H1 (cell line): ENCODE measurements around the gene MXRA7. TPM values are rescaled to one million over a fixed set of nuclear protein-coding genes. Genes with fewer than 3 reads are reported as not detected.

Experiments
- CTCF ChIA-PET: fragments of 300-600 bp; sonication (Branson Sonifier 250); formaldehyde crosslinking; loops from one replicate; lab custom pipeline; 2021; ENCODE audit not compliant: partially characterized antibody; lab: Charles Lee
- POLR2A ChIA-PET: fragments of 300-600 bp; sonication (Branson Sonifier 250); formaldehyde crosslinking; loops from one replicate; lab custom pipeline; 2021; ENCODE audit warnings: inconsistent platforms; ENCODE audit not compliant: partially characterized antibody; lab: Charles Lee
- DNase-seq, 2 experiments: peaks; one replicate each; pipeline versions ENCODE4 v3.0.0 to v3.0.0-alpha.2; 2010 to 2022; ENCODE audit warnings: low spot score in 2 of 2, low read depth in 1 of 2, mixed read lengths in 1 of 2
- FAIRE-seq: peaks from 2 replicates; lab custom pipeline; 2011; peaks lifted over from hg19 to GRCh38; lab: Jason Lieb, UNC
- H2AFZ ChIP-seq: 2 replicates; pipeline ENCODE4 v1.8.1; 2012; ENCODE audit warnings: low read length, inconsistent platforms
- H2AK5ac ChIP-seq: 2 replicates; pipeline ENCODE4 v1.6.1; 2013; ENCODE audit warnings: low read depth, low read length
- H2BK120ac ChIP-seq: replicated peaks from 2 replicates; pipeline ENCODE3; 2013; ENCODE audit warnings: low read depth, low read length, inconsistent platforms
- H2BK12ac ChIP-seq: 2 replicates; pipeline ENCODE4 v1.6.1; 2013; ENCODE audit warnings: low read depth, low read length
- H2BK15ac ChIP-seq: 2 replicates; pipeline ENCODE4 v1.6.1; 2013; ENCODE audit warnings: low read length
- H2BK20ac ChIP-seq: 2 replicates; pipeline ENCODE4 v1.6.1; 2013; ENCODE audit warnings: low read length
- H2BK5ac ChIP-seq: 2 replicates; pipeline ENCODE4 v1.6.1; 2013; ENCODE audit warnings: low read depth, low read length
- H3K14ac ChIP-seq: 2 replicates; pipeline ENCODE4 v1.6.1; 2013; ENCODE audit warnings: inconsistent platforms; ENCODE audit not compliant: insufficient read length
- H3K18ac ChIP-seq: 2 replicates; pipeline ENCODE4 v1.6.1; 2013; ENCODE audit warnings: low read length; ENCODE audit errors: extremely low read depth
- H3K23ac ChIP-seq: 2 replicates; pipeline ENCODE4 v1.6.1; 2013; ENCODE audit warnings: inconsistent platforms; ENCODE audit not compliant: insufficient read length
- H3K23me2 ChIP-seq: 2 replicates; pipeline ENCODE4 v1.6.1; 2013; ENCODE audit warnings: low read depth, low read length
- H3K27ac ChIP-seq: 2 replicates; pipeline ENCODE4 v1.6.1; 2011; ENCODE audit warnings: low read depth, low read length, inconsistent platforms
- H3K27me3 ChIP-seq, 4 experiments: replicated peaks in 1 of 4; 1 replicate in 1 of 4; 2 replicates in 3 of 4; pipeline versions ENCODE4 v1.6.1 to v1.8.1; 2011 to 2013; ENCODE audit warnings: low read length in 3 of 4, mild to moderate bottlenecking in 3 of 4, inconsistent platforms in 2 of 4, mixed read lengths in 2 of 4, moderate library complexity in 1 of 4; ENCODE audit not compliant: control insufficient read depth in 3 of 4, insufficient read depth in 3 of 4; ENCODE audit errors: extremely low read depth in 1 of 4
- H3K36me3 ChIP-seq, 4 experiments: 2 replicates each; pipeline versions ENCODE4 v1.6.1 to v1.8.1; 2011 to 2013; ENCODE audit warnings: mild to moderate bottlenecking in 4 of 4, low read length in 3 of 4, moderate library complexity in 2 of 4, control low read depth in 1 of 4, inconsistent platforms in 1 of 4; ENCODE audit not compliant: insufficient read depth in 4 of 4, control insufficient read depth in 2 of 4
- H3K4ac ChIP-seq: replicated peaks from 2 replicates; pipeline ENCODE3; 2013; ENCODE audit warnings: low read length, low read depth, mixed read lengths, inconsistent platforms; ENCODE audit not compliant: insufficient read length
- H3K4me1 ChIP-seq, 4 experiments: replicated peaks in 1 of 4; 1 replicate in 1 of 4; 2 replicates in 3 of 4; pipeline versions ENCODE4 v1.6.1 to v1.8.1; 2011 to 2013; ENCODE audit warnings: low read length in 3 of 4, inconsistent platforms in 2 of 4, mixed read lengths in 1 of 4; ENCODE audit not compliant: insufficient read depth in 4 of 4, control insufficient read depth in 3 of 4
- H3K4me2 ChIP-seq, 2 experiments: 2 replicates each; pipeline versions ENCODE4 v1.6.1 to v1.8.1; 2011 to 2013; ENCODE audit warnings: low read depth in 2 of 2, low read length in 2 of 2, control low read depth in 1 of 2, inconsistent platforms in 1 of 2, mild to moderate bottlenecking in 1 of 2; ENCODE audit not compliant: insufficient read depth in 1 of 2
- H3K4me3 ChIP-seq, 4 experiments: fragments of 200-600, 300-600 bp in 1 of 4; sonication (generic), shearing (Covaris generic), sonication (Bioruptor Twin) in 1 of 4; 2 replicates each; pipeline versions ENCODE4 v1.5.1 to v1.8.1; 2011 to 2016; ENCODE audit warnings: low read length in 4 of 4, low read depth in 3 of 4, control low read depth in 2 of 4, inconsistent platforms in 2 of 4, mild to moderate bottlenecking in 2 of 4, mixed read lengths in 1 of 4, moderate library complexity in 1 of 4; ENCODE audit not compliant: insufficient read depth in 2 of 4; ENCODE audit errors: extremely low read depth in 1 of 4
- H3K56ac ChIP-seq: replicated peaks from 2 replicates; pipeline ENCODE3; 2013; ENCODE audit warnings: low read depth, mild to moderate bottlenecking, mixed read lengths, low read length, inconsistent platforms; ENCODE audit not compliant: insufficient read length
- H3K79me1 ChIP-seq: 2 replicates; pipeline ENCODE4 v1.6.1; 2013; ENCODE audit warnings: low read depth, low read length, control low read depth
- H3K79me2 ChIP-seq, 2 experiments: 2 replicates each; pipeline versions ENCODE4 v1.6.1 to v1.8.1; 2012 to 2013; ENCODE audit warnings: low read length in 2 of 2, mild to moderate bottlenecking in 2 of 2, inconsistent platforms in 1 of 2; ENCODE audit not compliant: insufficient read depth in 2 of 2, control insufficient read depth in 1 of 2
- H3K9ac ChIP-seq, 4 experiments: replicated peaks in 1 of 4; 1 replicate in 1 of 4; 2 replicates in 3 of 4; pipeline versions ENCODE4 v1.6.1 to v1.8.1; 2011 to 2013; ENCODE audit warnings: low read depth in 3 of 4, low read length in 3 of 4, control low read depth in 2 of 4, mild to moderate bottlenecking in 2 of 4, moderate library complexity in 2 of 4, inconsistent platforms in 1 of 4; ENCODE audit errors: extremely low read depth in 1 of 4
- H3K9me3 ChIP-seq, 2 experiments: 2 replicates each; pipeline versions ENCODE4 v1.6.1 to v1.8.1; 2012 to 2013; ENCODE audit warnings: mild to moderate bottlenecking in 2 of 2, moderate library complexity in 2 of 2, control low read depth in 1 of 2, inconsistent platforms in 1 of 2, low read depth in 1 of 2, low read length in 1 of 2, mixed read lengths in 1 of 2; ENCODE audit not compliant: insufficient read depth in 2 of 2
- H4K20me1 ChIP-seq, 2 experiments: replicated peaks in 1 of 2; 2 replicates each; pipeline versions ENCODE3 to v1.8.1; 2011 to 2013; ENCODE audit warnings: inconsistent platforms in 2 of 2, low read length in 2 of 2, mild to moderate bottlenecking in 1 of 2; ENCODE audit not compliant: insufficient read depth in 2 of 2, control insufficient read depth in 1 of 2
- H4K5ac ChIP-seq: 2 replicates; pipeline ENCODE4 v1.6.1; 2013; ENCODE audit warnings: low read length, low read depth, mixed read lengths, inconsistent platforms; ENCODE audit not compliant: insufficient read length
- H4K8ac ChIP-seq: 2 replicates; pipeline ENCODE4 v1.8.0; 2013; ENCODE audit warnings: mild to moderate bottlenecking, moderate library complexity, low read length, inconsistent platforms; ENCODE audit not compliant: insufficient read depth; ENCODE audit errors: extremely low read depth
- H4K91ac ChIP-seq: replicated peaks from 2 replicates; pipeline ENCODE3; 2013; ENCODE audit warnings: low read length, mixed read lengths, inconsistent platforms; ENCODE audit not compliant: insufficient read length
- CBX5 ChIP-seq: fragments of 300-800, 300-1000 bp; sonication (generic); IDR thresholded peaks from 2 replicates; pipeline ENCODE4 v1.7.1; 2016; ENCODE audit warnings: antibody characterized with exemption, low read length, low read depth
- CBX8 ChIP-seq: fragments of 300-800, 300-1000 bp; sonication (generic); IDR thresholded peaks from 2 replicates; pipeline ENCODE4 v1.7.1; 2016; ENCODE audit warnings: low read depth, low read length, borderline replicate concordance
- CHD1 ChIP-seq: IDR thresholded peaks from 2 replicates; pipeline ENCODE4 v1.6.1; 2012; ENCODE audit warnings: low read depth, low read length, improper control_type of control experiment
- EZH2 ChIP-seq: fragments of 200-600 bp; sonication (generic); IDR thresholded peaks from 2 replicates; pipeline ENCODE4 v1.7.1; 2012; ENCODE audit warnings: low read depth, mild to moderate bottlenecking, moderate library complexity, low read length, inconsistent platforms; ENCODE audit not compliant: severe bottlenecking
- JUND ChIP-seq: IDR thresholded peaks from 2 replicates; pipeline ENCODE4 v1.6.1; 2011; ENCODE audit warnings: mild to moderate bottlenecking, improper control_type of control experiment, low read length
- RFX5 ChIP-seq: IDR thresholded peaks from 2 replicates; pipeline ENCODE4 v1.6.1; 2011; ENCODE audit warnings: low read depth, low read length, improper control_type of control experiment, borderline replicate concordance
- SP4 ChIP-seq: IDR thresholded peaks from 2 replicates; pipeline ENCODE4 v1.6.1; 2012; ENCODE audit warnings: low read length, inconsistent platforms
- WGBS, 2 experiments: shearing (Covaris generic) in 1 of 2; methylation state at CpG; one replicate each; pipeline versions ENCODE4 v1.1.6 to v1.1.7; 2013 to 2015; ENCODE audit warnings: low lambda C conversion rate in 2 of 2, mixed read lengths in 2 of 2, inconsistent platforms in 1 of 2, low coverage in 1 of 2, missing lambda C conversion rate in 1 of 2; ENCODE audit not compliant: insufficient replicate concordance in 2 of 2, insufficient coverage in 1 of 2, insufficient read length in 1 of 2; ENCODE audit errors: extremely low coverage in 1 of 2, missing lambda C conversion rate in 1 of 2; 5-methylcytosine and 5-hydroxymethylcytosine counted together
- polyA plus RNA-seq, 7 experiments: library from polyadenylated mRNA; depleted of rRNA in 3 of 7; stranded (reverse) in 5 of 7; unstranded in 2 of 7; fragments of >200 nt in 5 of 7; fragments of 200-250 nt in 2 of 7; gene quantifications; 1 replicate in 5 of 7; 2 replicates in 1 of 7; 4 replicates in 1 of 7; pipeline versions ENCODE4 v1.2.1 to v1.2.3, GENCODE V29; 2011 to 2013; ENCODE audit warnings: missing spikeins in 2 of 7, mixed read lengths in 2 of 7
- total RNA-seq: library from RNA; stranded (reverse); fragmentation: NEBNext Ultra II Directional; extraction: Animal tissue kit (Norgen Biotek cat#: 25700); gene quantifications from 2 replicates; pipeline ENCODE4 v1.2.1, GENCODE V29; 2021

The MXRA7 gene
- total and polyA plus RNA-seq, 2 of the 8 experiments (the other 6 are each of a cell fraction or from before 2014, with no cell fraction given) = 17.8 to 26.6 TPM

- POLR2A ChIA-PET = interaction anchor here (0.7 to 9.2 kb wide), 12 partner anchors 8 to 186 kb away, joined by 3 to 181 read pairs (median 9); partner anchors contain the start of genes JMJD6, METTL23 and MXRA7
- Histone ChIP-seq H3K23me2 (peaks cover 9% of the 10 kb centered on the region; the same call in 1 of the 2 replicates), H3K4me1 (peaks cover 3 to 12% (median 7%) of the 10 kb centered on the region in 4 experiments; a peak in 6 of 7 replicates), H3K27me3 (no peaks in the 10 kb centered on the region), H3K27ac (no peak overlapping the region), H3K9me3 (no peaks in the 10 kb centered on the region), H3K9ac (peak overlapping the region in 3 of 4 experiments; percentile 42 to 100 (median 91); a peak in 5 of 7 replicates), H2BK12ac (no peak overlapping the region), H3K14ac (no peak overlapping the region), H3K4me2 (peak overlapping the region; percentile 88 to 95), H3K18ac (no peak overlapping the region), H4K91ac (no peak overlapping the region), H3K79me2 (peaks cover 16 to 52% of the 10 kb centered on the region in 2 experiments), H2BK15ac (no peak overlapping the region), H3K79me1 (no peaks in the 10 kb centered on the region), H2AFZ (no peak overlapping the region), H3K36me3 (peaks cover 14 to 34% (median 27%) of the 10 kb centered on the region in 4 experiments), H3K4me3 (peak overlapping the region; percentile 74 to 99 (median 88)), H2AK5ac (no peak overlapping the region), H2BK120ac (no peak overlapping the region), H4K8ac (no peak overlapping the region), H4K5ac (no peak overlapping the region), H2BK5ac (no peak overlapping the region), H2BK20ac (no peak overlapping the region), H3K56ac (no peak overlapping the region), H3K4ac (no peak overlapping the region), H3K23ac (no peak overlapping the region), H4K20me1 (peaks cover 13 to 17% of the 10 kb centered on the region in 2 experiments)
- TF ChIP-seq CBX5 = no peak
- no peak for TF ChIP-seq CHD1
- TF ChIP-seq EZH2 = no peak
- TF ChIP-seq SP4 = no peak
- TF ChIP-seq RFX5 = no peak
- no peak for TF ChIP-seq JUND
- no peak for TF ChIP-seq CBX8
- CTCF ChIA-PET = interaction anchor here (1.2 to 1.6 kb wide), 2 partner anchors 104 to 201 kb away, joined by 3 read pairs; no protein-coding TSS in a partner anchor
- DNase-seq (no peak), FAIRE-seq (no peak)
- 38% methylated on average over 7 of the region's 7 CpGs; no CpG with 5 or more reads in 1 of the 2 experiments for WGBS, 2 experiments
These were observed 27.7 kb upstream of the MXRA7 start for GRCh38 chr17:76738468-76738850.
